ENCODE measurements around the gene KDM7A. TPM values are rescaled to one million over a fixed set of nuclear protein-coding genes. Genes with fewer than 3 reads are reported as not detected.

KDM7A gene
- total and polyA plus RNA-seq, 9 of the 15 experiments (the other 6 are each of a cell fraction or from before 2014, with no cell fraction given) = 0.90 to 8.4 (median 7.0) TPM

GRCh38 chr7:140068033-140068432 is 108.8 kb downstream of the KDM7A start:
- TF ChIP-seq U2AF1 (optimal IDR thresholded peaks at IDR 0.05; ENCODE audit: low read depth, low read length) (no peak), BCOR (IDR thresholded peaks at IDR 0.05) (peak; percentile 18; the same call in 1 of the 2 replicates), FOXM1 (IDR thresholded peaks at IDR 0.05; ENCODE audit: low read depth) (no peak), FOXM1 (CRISPR knock-in tag; IDR thresholded peaks at IDR 0.05; ENCODE audit: low read depth) (no peak), PRMT5 (CRISPR knock-in tag; IDR thresholded peaks at IDR 0.05) (no peak), ZNF280A (IDR thresholded peaks at IDR 0.05; ENCODE audit: low read depth, partially characterized antibody) (peak; percentile 22), ZSCAN29 (IDR thresholded peaks at IDR 0.05) (no peak), ZNF507 (tag; conservative IDR thresholded peaks at IDR 0.05) (peak; percentile 97)
- no peaks in the 10 kb centered on the region for H3K36me3 ChIP-seq (ENCODE audit: control insufficient read depth, insufficient read depth, low read length)
- no peaks in the 10 kb centered on the region for H4K20me1 ChIP-seq (replicated peaks; ENCODE audit: control insufficient read depth, insufficient read depth, low read length)
- no peak overlapping the region for H3K9ac ChIP-seq (ENCODE audit: insufficient read depth in 1 of 2, low read depth in 2 of 2, low read length in 2 of 2)
- peaks cover 11% of the 10 kb centered on the region; the same call in 1 of the 2 replicates for H3K9me3 ChIP-seq (replicated peaks; ENCODE audit: control insufficient read depth, insufficient read depth, low read depth, low read length)
- intact Hi-C loops (cut with micrococcal nuclease) = no loop called here
- H3K4me2 ChIP-seq (ENCODE audit: insufficient read depth, low read length) = no peak overlapping the region
- FAIRE-seq (no peak), ATAC-seq (no peak), DNase-seq (ENCODE audit: extremely low read depth in 1 of 4, low spot score in 3 of 4) (no peak)
- BruUV-seq (replicated peaks) = no TSS peak
- H3K27me3 ChIP-seq (ENCODE audit: control insufficient read depth in 2 of 2, insufficient read depth in 2 of 2, low read length in 2 of 2) = peaks cover 0 to 7% of the 10 kb centered on the region in 2 experiments; a peak in 1 of 5 replicates
- ChIA-PET CTCF (ENCODE audit: low intra/inter-chr PET ratio) (no interaction called here), POLR2A (no interaction called here)
- H3K79me2 ChIP-seq (ENCODE audit: control insufficient read depth, insufficient read depth, low read length) = no peaks in the 10 kb centered on the region
- no peak overlapping the region for H3K27ac ChIP-seq (ENCODE audit: extremely low read depth, low read depth, low read length)
- no peak overlapping the region for H2AFZ ChIP-seq (ENCODE audit: low read depth, low read length)
- peaks cover 0 to 3% of the 10 kb centered on the region in 2 experiments; a peak in 2 of 5 replicates for H3K4me1 ChIP-seq (replicated peaks in 1 of 2; ENCODE audit: control insufficient read depth in 2 of 2, insufficient read depth in 2 of 2, low read length in 2 of 2)
- in situ Hi-C loops (cut with MboI) = no loop called here
- H3K4me3 ChIP-seq = no peak overlapping the region
- H3K9me1 ChIP-seq (ENCODE audit: control insufficient read depth, insufficient read depth, low read length) = no peaks in the 10 kb centered on the region
- 36% methylated on average over 2 of the region's 2 CpGs for WGBS (ENCODE audit: insufficient coverage, low coverage, missing lambda C conversion rate)

All from K562 (cell line).